Measurements from ENCODE around the gene IQGAP1. TPM values are rescaled to one million over a fixed set of nuclear protein-coding genes. Genes with fewer than 3 reads are reported as not detected.

IQGAP1 gene
- total RNA-seq, 1 experiment from 2014 or later, result 113 TPM

DNA sequence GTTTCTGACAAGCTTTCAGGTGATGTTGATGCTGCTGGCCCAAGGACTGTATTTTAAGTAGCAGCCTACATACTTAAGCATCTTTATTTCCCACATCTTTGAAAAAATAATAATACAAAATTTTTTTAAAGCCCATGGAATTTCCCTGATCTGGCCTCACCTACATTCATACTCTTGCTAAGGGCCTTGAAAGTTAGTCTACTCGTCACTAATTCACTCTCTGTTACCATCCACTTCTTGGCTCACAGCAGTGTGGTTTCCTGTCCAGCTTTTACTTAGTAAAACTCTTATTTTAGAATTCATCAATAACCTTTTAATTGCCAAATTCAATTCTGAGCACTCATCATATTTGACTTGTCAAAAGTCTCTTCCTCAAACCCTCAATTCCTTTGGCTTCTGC, 82.4 kb downstream of the IQGAP1 start:
- no TSS peak for BruUV-seq (replicated peaks)
- Histone ChIP-seq H3K27me3 (ENCODE audit: insufficient read depth, low read length) (no peaks in the 10 kb centered on the region), H3K36me3 (ENCODE audit: control insufficient read depth in 1 of 2, insufficient read depth in 2 of 2, low read length in 2 of 2) (peaks cover 0 to 20% of the 10 kb centered on the region in 2 experiments; a peak in 3 of 4 replicates), H3K4me1 (ENCODE audit: control insufficient read depth in 1 of 2, insufficient read depth in 2 of 2, low read length in 2 of 2) (peaks cover 8 to 9% of the 10 kb centered on the region in 2 experiments), H3K4me3 (replicated peaks in 1 of 2; ENCODE audit: low read depth in 1 of 2, low read length in 2 of 2) (no peak overlapping the region), H3K4me2 (ENCODE audit: low read length) (no peak overlapping the region), H4K20me1 (ENCODE audit: insufficient read depth) (no peaks in the 10 kb centered on the region), H3K27ac (ENCODE audit: low read depth, low read length) (no peak overlapping the region), H3K79me2 (ENCODE audit: insufficient read depth, low read length) (no peaks in the 10 kb centered on the region), H3K9me3 (ENCODE audit: control insufficient read depth in 1 of 2, insufficient read depth in 1 of 2, low read depth in 1 of 2, low read length in 2 of 2) (no peaks in the 10 kb centered on the region), H3K9ac (ENCODE audit: low read length) (no peak overlapping the region), H3K9me2 (ENCODE audit: insufficient read depth) (no peaks in the 10 kb centered on the region), H2AFZ (ENCODE audit: low read depth, low read length, poor library complexity, severe bottlenecking) (no peak overlapping the region)
- ATAC-seq, result no peak
- intact Hi-C loops (cut with micrococcal nuclease), result no loop called here
- no peak for DNase-seq (ENCODE audit: low read depth, low spot score)
- POLR2A ChIA-PET, result no interaction called here
- RAD21 ChIA-PET (ENCODE audit: low non-redundant PET in 1 of 2, low total read pairs in 2 of 2, uncharacterized antibody in 2 of 2, unreplicated experiment in 2 of 2), result interaction anchor here in 1 of 2 experiments (0.6 kb wide), 1 partner anchor 83 kb away, joined by 4 read pairs; the partner anchor contains the start of gene IQGAP1
- TF ChIP-seq YY1 (IDR thresholded peaks at IDR 0.05; ENCODE audit: extremely low read depth, insufficient replicate concordance, low read depth, low read length) (no peak), SP1 (IDR thresholded peaks at IDR 0.05; ENCODE audit: low read depth) (no peak), REST (IDR thresholded peaks at IDR 0.05; ENCODE audit: low read depth) (no peak), MAX (IDR thresholded peaks at IDR 0.05) (no peak), POLR2AphosphoS5 (IDR thresholded peaks at IDR 0.05; ENCODE audit: low read depth, low read length) (no peak), CBX3 (IDR thresholded peaks at IDR 0.05; ENCODE audit: low read depth) (no peak), SRF (IDR thresholded peaks at IDR 0.05; ENCODE audit: low read depth) (no peak), CEBPB (IDR thresholded peaks at IDR 0.05; ENCODE audit: low read depth) (no peak), JUND (IDR thresholded peaks at IDR 0.05) (no peak), ZNF274 (IDR thresholded peaks at IDR 0.05; ENCODE audit: low read depth, low read length) (no peak), EGR1 (IDR thresholded peaks at IDR 0.05; ENCODE audit: low read depth) (no peak), ELF1 (IDR thresholded peaks at IDR 0.05; ENCODE audit: borderline replicate concordance, low read depth) (no peak)
- TF ChIP-seq, protein P1, sequence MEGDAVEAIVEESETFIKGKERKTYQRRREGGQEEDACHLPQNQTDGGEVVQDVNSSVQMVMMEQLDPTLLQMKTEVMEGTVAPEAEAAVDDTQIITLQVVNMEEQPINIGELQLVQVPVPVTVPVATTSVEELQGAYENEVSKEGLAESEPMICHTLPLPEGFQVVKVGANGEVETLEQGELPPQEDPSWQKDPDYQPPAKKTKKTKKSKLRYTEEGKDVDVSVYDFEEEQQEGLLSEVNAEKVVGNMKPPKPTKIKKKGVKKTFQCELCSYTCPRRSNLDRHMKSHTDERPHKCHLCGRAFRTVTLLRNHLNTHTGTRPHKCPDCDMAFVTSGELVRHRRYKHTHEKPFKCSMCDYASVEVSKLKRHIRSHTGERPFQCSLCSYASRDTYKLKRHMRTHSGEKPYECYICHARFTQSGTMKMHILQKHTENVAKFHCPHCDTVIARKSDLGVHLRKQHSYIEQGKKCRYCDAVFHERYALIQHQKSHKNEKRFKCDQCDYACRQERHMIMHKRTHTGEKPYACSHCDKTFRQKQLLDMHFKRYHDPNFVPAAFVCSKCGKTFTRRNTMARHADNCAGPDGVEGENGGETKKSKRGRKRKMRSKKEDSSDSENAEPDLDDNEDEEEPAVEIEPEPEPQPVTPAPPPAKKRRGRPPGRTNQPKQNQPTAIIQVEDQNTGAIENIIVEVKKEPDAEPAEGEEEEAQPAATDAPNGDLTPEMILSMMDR (IDR thresholded peaks at IDR 0.05 in 2 of 3, conservative IDR thresholded peaks at IDR 0.05 in 1 of 3; ENCODE audit: borderline replicate concordance in 1 of 3, insufficient read depth in 1 of 3, low read depth in 2 of 3, low read length in 2 of 3), result no peak
- CTCF ChIA-PET, result no interaction called here
